Uterus (tissue), 2 donors: ENCODE results near the gene ARID1B.

ENCODE experiments used
- CTCF ChIP-seq, 4 experiments: fragments of 200-600 bp in 2 of 4; fragments of 450-650 bp in 2 of 4; sonication (generic) in 2 of 4; IDR thresholded peaks; one replicate each; pipeline ENCODE4 v1.5.1; 2016 to 2019; ENCODE audit warnings: antibody characterized with exemption in 4 of 4, mild to moderate bottlenecking in 2 of 4, moderate library complexity in 1 of 4
- POLR2A ChIP-seq, 2 donors: fragments of 450-650 bp; IDR thresholded peaks; one replicate each; pipeline ENCODE4 v1.6.1; 2016; ENCODE audit warnings: antibody characterized with exemption in 2 of 2, mild to moderate bottlenecking in 1 of 2, moderate library complexity in 1 of 2

GRCh38 chr6:157198425-157199279 is 421.5 kb downstream of the ARID1B start:
- TF ChIP-seq CTCF (IDR thresholded peaks at IDR 0.05), result no peak
- no peak for TF ChIP-seq POLR2A (IDR thresholded peaks at IDR 0.05)
